HG03139 (cell line): Measurements from ENCODE around the gene NCEH1.

Experiments used
- ATAC-seq: cut with Tn5 transposase; IDR thresholded peaks from one replicate; pipeline ENCODE4 v1.9.1; 2021; ENCODE audit not compliant: unreplicated experiment

The NCEH1 gene

GRCh38 chr3:172591125-172591605 is 119.7 kb downstream of the NCEH1 start:
- no peak for ATAC-seq

- no peak for ATAC-seq
Observed at GRCh38 chr3:172586436-172586835, 124.4 kb downstream of the NCEH1 start.

- no peak for ATAC-seq
Observed at GRCh38 chr3:172585954-172586353, 124.9 kb downstream of the NCEH1 start.

- no peak for ATAC-seq
Observed at GRCh38 chr3:172582712-172583111, 128.2 kb downstream of the NCEH1 start.

GRCh38 chr3:172581757-172582166 is 129.1 kb downstream of the NCEH1 start:
- no peak for ATAC-seq

- ATAC-seq = peak; percentile 43
Observed at GRCh38 chr3:172580680-172581401, 130.0 kb downstream of the NCEH1 start.
